KBM-7 (cell line): Measurements from ENCODE around the gene THOC6.
"Not testable (repeated sequence)": the region's sequence is repeated elsewhere in the genome, so short reads cannot be mapped to it uniquely, and the experiment has no call there.

Source experiments
- DNase-seq: peaks from one replicate; pipeline ENCODE4 v3.0.0-alpha.2; 2015
- in situ Hi-C: fragments of 300-500 bp; cut with MboI; formaldehyde crosslinking; loops from 2 replicates; pipeline ENCODE4 v1.14.3; 2020; ENCODE audit warnings: low sequenced_read_pairs, low pct_unique_long_range_greater_than_20kb, mixed read lengths

Gene THOC6

DNA sequence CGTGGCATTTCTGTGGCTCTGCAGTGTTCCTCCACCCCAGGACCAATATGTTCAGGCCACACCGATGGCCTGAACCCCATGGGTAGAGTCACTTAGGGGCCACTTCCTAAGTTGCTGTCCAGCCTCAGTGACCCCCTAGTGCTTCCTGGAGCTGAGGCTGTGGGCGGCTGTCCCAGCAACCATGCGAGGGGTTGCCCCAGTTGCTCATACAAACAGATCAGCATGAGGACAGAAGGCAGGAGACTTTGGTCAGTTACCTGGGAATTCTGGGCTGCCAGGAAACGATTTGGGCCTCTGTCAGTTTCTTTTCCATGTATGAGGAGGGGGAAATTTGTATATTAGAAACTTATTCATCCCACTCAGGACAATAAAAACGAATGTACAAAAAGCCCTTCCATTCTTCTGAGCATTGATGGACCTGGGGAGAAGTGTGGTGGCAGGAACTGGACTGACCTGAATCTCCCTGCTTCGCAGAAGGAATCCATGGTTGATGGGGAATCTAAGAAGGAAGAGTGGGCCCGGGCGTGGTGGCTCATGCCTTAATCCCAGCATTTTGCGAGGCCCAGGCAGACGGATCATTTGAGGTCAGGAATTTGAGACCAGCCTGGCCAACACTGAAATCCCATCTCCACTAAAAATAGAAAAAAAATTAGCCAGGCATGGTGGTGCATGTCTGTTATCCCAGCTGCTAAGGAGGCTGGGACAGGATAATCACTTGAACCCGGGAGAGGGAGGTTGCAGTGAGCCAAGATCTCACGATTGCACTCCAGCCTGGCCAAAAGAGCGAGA is 36.7 kb downstream of the THOC6 start:
- DNase-seq, result no peak
- in situ Hi-C loops, result no loop called here

DNA sequence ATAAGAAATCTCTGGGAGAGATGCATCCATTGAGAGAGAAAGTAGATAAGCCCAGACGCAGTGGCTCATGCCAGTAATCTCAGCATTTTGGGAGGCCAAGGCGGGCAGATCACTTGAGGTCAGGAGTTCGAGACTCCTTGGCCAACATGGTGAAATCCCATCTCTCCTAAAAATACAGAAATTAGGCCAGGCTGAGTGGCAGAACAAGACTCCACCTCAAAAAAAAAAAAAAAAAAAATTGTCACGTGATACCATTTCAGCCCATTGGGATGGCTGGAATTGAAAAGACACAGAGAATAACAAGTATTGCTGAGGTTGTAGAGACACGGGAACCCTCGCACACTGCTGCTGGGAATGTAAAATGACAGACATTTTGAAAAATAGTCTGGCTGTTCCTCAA is 38.7 kb downstream of the THOC6 start:
- in situ Hi-C loops, result no loop called here
- DNase-seq, result no peak

DNA sequence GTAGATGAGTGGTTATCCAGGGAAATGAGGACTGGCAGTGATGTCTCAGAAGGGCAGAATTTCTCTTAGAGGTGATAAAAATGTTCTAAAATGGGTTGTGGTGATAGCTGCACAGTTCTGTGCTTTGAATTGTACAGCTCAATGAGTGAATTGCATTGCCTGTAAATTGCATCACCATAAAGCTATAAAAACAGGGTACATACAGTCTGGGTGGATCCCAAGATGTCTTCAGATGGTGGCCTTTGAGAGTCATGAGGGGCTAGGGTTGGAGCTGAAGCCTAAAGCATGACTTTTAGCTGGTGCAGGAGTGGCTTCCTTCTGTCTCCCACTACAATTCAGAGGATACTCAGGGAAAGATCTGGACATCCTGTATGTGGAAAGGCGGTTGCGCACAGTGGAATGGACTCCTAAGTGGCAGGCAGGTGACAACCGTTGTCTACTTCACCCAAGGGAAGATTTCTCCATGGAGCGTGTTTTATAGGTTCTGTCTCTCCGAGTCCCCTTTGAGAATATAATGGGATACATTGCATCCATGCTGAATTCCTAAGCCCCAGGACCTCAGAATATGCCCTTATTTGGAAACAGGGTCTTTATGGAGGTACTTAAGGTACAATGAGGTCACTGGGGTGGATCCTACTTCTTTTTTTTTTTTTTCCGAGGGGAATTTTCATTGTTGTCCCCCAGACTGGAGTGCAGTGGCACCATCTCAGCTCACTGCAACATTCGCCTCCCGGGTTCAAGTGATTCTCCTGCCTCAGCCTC is 40.0 kb downstream of the THOC6 start:
- DNase-seq, result no peak
- in situ Hi-C loops, result no loop called here

DNA sequence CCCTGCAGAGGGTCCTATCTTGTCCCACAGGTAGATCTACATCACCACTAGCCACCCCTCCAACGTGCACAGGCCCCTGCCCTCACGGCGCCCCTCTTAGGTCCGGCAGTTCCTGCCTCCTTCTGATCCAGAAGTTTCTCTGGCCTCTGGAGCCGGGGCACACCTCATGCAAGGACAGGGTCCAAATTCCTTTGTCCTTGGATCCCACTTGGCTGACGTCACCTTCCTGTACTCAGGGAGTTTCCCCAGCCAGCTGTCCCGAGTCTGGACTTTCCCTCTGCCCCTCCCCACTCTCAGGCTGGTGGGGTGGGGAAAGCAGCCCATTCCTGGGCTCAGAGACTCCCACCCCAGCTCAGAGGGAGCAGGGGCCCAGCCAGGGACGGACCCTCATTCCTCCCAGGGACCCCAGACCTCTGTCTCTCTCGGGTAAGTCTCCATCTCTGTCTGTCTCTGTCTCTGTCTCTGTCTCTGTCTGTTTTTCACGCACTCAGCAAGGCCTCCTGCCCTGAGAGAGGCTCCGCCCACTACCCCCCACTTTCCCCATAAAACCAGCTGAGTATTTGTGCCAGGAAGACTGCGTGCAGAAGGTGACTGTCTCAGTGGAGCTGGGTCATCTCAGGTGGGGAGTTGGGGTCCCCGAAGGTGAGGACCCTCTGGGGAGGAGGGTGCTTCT is 41.4 kb downstream of the THOC6 start, which contains the start of gene IL32:
IL32 (plus strand) TSS at position 572 of the 673 bp plus-strand sequence. CDS start 172 bp downstream, outside the sequence.
- in situ Hi-C loops, result no loop called here
- no peak for DNase-seq

DNA sequence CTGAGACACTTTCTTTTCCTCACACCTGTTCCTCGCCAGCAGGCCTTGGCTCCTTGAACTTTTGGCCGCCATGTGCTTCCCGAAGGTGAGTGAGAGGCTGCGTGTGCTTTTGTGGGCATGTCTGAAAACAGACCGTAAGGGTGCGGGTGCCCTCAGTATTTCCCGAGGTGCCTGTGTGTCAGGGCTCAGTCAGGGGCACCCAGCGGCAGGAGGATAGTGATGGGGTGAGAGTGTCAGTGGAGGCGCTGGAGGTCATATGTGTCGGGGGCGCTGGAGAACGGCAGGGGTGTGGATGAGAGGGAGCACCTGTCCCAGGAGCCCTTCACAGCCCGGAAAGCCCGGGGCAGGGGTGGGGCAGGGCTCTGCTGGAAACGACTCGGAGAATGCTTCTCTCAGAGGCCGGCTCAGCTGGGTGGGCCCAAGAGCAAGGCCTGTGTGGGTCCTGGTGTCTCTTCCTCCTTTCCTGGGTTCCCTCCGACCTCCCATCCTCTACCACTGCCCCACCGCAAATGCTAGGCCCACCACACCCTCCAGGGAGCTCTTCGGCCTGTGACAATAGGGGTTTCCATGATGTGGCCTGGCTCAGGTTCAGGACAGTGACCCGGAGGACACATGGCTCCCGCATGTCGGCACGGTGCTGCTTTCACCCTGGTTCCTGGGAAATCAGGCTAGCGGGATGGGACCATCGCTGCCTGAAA is 42.1 kb downstream of the THOC6 start:
- in situ Hi-C loops, result no loop called here
- DNase-seq, result no peak

DNA sequence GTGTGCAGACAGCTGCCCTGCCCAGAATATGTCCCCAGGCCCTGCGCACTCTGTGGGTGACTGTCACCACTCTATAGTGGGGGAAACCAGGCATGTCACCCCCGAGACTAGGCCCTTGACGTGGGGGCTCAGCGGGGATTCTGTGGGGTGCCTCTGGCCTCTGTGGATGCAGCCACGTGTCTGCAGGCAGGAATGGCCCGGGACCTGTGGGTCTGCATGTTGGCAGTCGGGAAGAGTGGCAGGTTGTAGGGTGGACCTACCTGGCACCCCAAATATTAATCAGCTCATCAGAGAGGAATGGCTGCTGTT is 42.6 kb downstream of the THOC6 start:
- in situ Hi-C loops, result no loop called here
- no peak for DNase-seq

DNA sequence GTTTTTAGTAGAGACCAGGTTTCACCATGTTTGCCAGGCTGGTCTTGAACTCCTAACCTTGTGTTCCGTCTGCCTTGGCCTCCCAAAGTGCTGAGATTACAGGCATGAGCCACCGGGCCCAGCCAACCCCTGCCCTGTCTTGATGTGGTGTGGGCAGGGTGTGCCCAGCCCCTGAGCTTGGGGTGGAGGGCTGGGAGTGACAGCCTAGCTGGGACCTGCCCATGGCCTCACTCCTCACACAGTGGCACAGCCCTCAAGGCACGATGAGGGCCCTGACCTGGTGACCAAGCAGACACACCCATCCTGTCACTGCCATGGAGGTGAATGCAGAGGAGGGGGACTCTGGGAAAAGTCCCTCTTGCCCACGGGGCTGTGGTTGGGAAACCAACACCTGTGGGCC is 44.7 kb downstream of the THOC6 start:
- no peak for DNase-seq
- in situ Hi-C loops, result no loop called here

DNA sequence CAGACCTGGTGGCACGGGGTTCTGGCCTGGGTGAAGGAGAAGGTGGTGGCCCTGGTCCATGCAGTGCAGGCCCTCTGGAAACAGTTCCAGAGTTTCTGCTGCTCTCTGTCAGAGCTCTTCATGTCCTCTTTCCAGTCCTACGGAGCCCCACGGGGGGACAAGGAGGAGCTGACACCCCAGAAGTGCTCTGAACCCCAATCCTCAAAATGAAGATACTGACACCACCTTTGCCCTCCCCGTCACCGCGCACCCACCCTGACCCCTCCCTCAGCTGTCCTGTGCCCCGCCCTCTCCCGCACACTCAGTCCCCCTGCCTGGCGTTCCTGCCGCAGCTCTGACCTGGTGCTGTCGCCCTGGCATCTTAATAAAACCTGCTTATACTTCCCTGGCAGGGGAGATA is 45.3 kb downstream of the THOC6 start:
- in situ Hi-C loops, DNase-seq: not testable (repeated sequence)

DNA sequence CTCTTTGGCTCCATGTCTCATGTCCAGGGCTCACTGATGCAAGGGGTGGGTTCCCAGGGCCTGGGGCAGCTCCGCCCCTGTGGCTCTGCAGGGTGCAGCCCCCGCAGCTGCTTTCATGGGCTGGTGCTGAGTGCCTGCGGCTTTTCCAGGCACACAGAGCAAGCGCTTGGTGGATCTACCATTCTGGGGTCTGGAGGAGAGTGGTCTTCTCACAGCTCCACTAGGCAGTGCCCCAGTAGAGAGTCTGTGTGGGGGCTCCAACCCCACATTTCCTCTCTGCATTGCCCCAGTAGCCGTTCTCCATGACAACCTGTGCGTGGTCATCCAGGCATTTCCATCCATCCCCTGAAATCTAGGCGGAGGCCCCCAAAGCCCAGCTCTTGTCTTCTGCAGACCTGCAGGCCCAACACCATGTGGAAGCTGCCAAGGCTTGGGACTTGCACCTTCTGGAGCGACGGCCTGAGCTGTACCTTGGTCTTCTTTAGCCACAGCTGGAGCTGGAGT is 46.8 kb downstream of the THOC6 start:
- in situ Hi-C loops, result no loop called here
- DNase-seq, result no peak

DNA sequence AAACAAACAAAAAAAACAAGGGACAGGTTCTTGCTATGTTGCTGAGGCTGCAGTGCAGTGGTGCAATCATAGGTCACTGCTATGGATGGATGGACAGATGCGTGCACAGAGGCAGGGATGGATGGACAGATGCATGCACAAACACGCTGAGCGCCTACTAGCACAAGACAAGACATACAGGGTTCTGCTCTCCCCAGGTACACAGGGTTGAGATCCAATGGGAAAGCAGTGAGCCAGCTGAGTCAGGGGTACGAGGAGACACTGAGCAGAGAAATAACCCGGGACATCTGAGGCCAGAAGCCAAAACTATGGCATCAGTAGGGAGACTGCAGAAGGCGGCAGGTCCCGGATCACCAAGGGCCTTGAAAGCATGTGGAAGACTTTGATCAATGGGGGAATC is 47.8 kb downstream of the THOC6 start:
- in situ Hi-C loops, result no loop called here
- DNase-seq, result no peak

DNA sequence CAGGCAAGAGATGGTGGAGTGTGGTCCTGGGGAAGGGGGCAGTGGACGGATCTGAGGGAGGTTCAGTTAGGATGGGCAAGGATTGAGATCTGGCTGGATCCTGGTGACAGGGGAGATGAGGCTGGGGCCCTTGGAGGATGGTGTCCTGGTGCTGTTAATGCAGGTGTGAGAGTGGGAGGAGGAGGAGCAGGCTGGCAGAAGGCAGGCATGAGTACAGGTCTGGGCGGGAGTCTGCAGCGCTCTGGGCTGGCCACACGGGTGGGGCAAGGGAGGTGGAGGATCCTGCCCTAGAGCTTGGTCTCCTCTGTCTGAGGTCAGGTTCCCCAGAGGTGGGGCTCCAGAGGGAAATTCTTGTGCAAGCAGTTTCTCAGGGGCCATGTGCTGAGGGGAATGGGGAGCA is 48.3 kb downstream of the THOC6 start:
- DNase-seq, in situ Hi-C loops: not testable (repeated sequence)

DNA sequence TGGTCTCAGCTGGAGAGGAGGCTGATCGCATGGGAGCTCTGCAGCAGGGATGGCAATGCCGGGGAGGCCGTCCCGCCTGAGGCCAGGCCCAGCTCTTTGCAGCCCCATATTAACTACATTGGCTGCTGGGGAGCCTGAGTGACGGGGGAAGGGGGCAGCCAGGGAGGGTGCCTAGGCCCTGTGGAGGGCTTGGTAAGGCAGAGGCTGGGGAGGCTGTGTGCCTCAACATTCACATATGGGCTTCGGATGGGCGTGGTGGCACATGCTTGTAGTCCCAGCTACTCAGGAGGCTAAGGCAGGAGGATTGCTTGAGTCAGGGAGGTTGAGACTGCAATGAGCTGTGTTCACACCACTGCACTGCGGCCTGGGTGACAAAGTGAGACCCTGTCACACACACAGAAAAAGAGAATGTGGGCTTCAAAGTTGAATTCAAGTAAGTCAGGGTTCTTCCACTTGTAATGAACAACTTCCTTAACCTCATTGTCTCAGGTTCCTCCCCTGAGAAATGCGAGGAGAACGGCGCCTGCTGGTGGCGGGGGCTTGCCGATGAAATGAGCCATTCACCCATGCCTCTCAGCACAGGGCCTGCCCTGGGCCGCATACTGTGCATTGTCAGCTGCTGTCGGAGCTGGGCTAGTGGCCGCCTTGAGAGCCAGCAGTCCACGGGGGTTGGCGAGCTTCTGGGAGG is 48.9 kb downstream of the THOC6 start:
- in situ Hi-C loops, DNase-seq: not testable (repeated sequence)

DNA sequence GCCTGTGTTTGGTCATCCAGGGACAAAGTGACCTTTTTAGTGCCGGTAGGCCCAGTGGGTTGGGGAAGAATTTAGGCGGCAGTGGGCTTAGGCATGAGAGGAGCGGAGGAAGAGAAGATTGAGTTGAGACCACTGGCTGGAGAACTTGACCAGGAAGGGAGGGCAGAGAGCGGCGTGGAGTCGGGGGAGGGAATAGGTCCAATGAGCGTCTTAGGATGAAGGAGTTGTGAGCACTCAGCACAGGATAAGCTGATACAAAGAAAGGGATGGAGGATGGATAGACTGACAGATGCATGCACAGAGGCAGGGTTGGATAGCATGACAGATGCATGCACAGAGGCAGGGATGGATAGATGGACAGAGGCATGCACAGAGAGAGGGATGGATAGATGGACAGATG is 49.6 kb downstream of the THOC6 start:
- in situ Hi-C loops, result no loop called here
- DNase-seq, result no peak

DNA sequence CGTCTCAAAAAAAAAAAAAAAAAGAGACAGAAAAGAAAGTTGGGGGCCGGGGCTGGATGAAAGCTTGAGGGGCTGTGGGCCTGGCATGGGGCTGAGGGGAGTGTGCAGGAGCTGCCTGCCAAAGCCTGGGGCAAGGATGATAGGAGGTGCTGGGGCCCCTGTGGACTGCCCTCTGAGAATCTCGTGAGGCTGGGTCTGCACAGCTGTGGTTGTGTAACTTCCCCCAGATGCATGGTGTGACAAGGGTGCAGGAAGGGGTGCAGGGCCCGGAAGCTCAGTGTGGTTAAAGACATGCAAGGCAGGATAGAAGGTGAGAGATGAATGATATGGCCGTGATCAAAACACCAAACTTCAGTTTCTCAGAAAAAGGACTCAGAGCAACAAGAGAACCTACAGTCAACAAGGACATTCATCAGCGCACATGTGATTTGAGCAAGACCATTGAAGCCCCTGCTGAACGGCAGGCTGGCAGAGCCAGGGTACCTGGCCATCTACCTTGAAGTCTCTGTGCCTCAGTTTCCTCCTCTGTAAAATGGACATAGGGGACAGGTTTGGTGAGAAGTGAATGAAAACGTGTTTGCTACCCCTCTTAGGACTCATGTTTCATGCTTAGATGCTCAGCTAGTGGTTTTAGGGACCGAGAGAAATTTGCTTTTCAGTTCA is 51.2 kb downstream of the THOC6 start:
- peak; percentile 97 for DNase-seq
- in situ Hi-C loops, result no loop called here

DNA sequence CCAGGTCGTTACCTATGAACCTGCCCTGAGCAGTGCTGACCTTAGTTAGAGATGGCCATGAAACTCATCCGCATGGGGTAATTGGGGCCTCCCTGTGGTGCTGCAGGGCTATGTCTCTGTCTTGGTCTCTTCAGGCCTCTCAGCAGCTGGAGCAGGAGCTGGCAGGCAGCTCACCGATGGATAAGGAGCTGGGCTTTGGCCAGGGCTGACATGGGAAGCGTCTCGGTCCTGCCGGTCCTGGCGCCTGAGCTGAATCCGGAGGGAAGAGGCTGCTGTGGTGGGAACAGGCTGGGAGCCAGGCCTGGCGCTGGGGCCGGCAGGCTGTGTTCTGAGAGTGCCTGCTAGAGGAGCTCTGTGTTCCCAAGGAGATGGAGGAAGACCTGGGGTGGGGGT is 51.7 kb downstream of the THOC6 start:
- no peak for DNase-seq
- in situ Hi-C loops, result no loop called here

DNA sequence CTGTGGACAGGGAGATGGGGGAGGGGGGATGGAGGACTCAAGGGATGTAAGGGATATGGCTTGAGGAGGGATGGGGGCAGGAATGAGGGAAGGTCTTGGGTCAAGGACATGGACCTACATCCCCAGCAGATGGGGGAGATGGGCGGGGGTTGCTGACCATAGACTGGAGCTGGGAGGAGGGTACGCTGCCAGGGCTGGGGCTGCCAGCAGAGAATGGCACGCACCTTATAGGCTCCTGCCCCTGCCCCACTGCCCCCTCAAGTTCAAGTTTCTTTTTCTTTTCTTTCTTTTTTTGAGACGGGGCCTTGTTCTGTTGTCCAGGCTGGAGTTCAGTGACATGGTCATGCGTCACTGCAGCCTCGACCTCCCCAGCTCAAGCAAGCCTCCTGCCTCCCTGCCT is 52.1 kb downstream of the THOC6 start:
- in situ Hi-C loops, DNase-seq: not testable (repeated sequence)

DNA sequence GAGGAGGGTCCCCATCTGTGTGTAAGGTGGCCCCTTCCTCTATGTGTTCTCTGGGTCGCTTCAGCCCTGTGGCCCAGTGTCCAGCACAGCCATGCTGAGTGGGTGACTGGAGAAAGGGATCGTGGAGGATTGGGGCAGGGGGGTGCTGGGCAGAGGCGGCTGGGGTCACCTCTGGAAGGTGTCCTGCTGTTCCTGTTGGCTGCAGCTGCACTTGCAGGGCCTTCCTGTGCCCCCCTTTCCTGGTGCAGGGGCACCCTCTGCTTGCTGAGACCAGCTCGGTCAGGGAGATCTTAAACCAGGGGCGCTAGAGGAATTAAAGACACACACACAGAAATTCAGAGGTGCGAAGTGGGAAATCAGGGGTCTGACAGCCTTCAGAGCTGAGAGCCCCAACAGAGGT is 52.7 kb downstream of the THOC6 start:
- in situ Hi-C loops, result no loop called here
- DNase-seq, result no peak
